UCSD-AML1 (cell line): Measurements from ENCODE around the gene ACSL6.

Source experiments
- DNase-seq: peaks from one replicate; lab custom pipeline; 2025; ENCODE audit not compliant: unreplicated experiment; lab: John Stamatoyannopoulos, UW

ACSL6 gene

DNA sequence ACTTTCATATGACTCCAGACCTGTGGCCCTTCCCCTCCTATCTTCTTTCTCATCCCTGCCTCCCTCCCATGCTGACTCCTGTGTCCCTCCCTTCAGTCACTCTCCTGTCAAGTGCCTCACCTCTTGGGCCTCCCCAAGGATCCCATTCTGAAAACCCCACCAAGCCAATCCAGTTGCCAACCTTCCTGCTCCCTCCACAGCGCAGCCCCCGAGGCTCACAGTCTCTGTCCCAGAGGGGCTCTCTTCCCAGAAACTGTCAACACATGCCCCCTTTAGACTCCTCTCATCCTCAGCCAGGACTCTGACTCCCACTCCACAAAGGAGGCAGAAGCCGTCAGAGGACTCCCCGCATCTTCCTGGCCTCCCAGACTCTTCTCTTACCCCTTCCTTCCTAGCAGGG is 30.8 kb downstream of the ACSL6 start:
- no peak for DNase-seq

DNA sequence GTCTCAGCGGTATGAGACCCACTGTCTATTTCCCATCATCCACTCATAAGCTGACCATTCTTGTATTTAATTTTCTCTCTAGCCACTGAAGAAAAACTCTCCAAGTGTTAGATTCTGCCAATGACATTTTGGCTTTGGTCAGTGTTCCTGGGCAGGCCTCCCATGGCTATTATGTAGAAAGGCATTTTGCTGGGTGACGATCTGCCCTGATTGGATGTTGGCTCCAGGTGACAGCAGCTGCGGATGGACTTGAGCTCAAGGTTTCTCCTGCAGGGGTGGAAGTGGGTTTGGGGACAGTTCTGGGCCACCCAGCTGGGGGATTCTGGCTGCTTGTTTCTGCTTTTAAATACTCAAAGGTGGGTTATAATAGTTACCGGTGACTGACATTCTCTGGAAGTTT is 31.6 kb downstream of the ACSL6 start:
- DNase-seq: no peak

DNA sequence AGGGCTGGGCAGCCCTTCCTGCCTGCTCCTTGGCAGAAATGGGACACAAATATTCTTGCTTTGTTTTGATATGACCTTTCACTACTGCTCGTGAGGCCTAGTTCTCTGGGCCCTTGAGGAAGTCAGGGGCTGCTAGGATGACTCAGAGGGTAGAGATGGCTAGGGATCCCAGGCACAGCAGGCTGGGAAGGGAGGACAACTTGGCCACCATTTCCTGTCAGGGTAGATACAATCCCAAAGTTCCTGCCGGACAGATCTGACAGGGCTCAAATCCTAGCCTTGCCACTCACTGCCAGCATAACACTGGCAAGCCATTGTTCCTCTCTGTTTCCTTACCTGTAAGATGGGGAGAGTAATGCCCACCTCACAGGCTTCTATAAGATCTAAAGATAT is 34.2 kb downstream of the ACSL6 start:
- no peak for DNase-seq

DNA sequence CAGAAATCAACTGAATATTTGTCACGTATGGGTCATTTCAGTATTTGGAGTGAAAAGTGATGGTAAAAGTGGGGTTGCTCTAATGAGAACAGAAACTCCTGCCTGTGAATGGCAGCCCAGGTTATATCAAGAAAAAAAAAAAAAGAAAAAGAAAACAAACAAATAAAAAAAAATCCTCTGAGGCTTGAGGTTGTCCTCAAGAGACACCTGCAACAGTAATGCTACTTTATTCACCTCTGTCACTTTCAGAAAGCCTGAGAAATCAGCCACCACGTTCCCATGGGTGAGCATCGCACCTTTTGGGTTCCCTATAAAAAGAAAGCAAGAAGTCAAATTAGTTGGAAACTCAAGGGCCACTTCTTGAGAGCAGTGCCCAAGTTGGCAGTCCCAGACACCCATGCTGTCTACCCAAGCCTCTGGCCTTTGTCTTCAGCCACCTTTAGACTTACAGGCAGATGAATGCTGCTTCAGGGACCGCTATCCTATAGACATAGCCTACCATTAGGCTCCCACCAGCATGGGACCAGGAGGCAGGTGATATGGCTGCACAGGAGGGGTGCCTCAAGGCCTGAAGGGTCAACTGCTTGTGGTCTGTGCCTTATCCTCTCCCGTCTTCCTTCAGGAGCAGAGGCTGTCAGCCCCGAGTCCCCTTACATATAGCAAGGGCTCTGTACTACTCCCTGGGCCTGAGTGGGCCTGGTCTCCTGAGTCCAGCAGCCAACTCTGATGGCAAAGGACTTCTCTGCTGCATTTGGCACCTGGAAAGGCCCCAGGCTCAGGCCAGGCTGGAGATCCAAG is 34.8 kb downstream of the ACSL6 start:
- no peak for DNase-seq

- no peak for DNase-seq
Observed at GRCh38 chr5:131974956-131975726, 36.3 kb downstream of the ACSL6 start.

- no peak for DNase-seq
Observed at GRCh38 chr5:131974622-131974955, 36.9 kb downstream of the ACSL6 start.

DNA sequence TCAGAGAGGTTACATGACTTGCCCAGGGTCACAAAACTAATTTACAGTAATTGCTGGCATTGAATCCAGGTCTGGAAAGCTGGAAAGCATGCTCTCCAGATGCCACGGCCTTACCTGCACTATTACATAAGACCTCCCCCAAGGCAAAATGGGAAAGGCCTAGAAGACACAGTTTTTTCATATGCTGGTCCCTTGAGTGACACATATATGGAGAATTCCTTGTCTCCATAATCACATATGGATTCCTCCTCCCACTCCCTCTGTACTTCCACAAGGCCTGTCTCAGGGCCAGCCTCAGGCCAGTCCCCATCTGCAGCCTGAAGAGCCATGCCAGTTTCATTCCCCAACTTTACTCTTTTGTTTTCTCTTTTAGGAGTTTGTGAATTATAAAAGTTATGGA is 37.4 kb downstream of the ACSL6 start:
- DNase-seq: no peak

DNA sequence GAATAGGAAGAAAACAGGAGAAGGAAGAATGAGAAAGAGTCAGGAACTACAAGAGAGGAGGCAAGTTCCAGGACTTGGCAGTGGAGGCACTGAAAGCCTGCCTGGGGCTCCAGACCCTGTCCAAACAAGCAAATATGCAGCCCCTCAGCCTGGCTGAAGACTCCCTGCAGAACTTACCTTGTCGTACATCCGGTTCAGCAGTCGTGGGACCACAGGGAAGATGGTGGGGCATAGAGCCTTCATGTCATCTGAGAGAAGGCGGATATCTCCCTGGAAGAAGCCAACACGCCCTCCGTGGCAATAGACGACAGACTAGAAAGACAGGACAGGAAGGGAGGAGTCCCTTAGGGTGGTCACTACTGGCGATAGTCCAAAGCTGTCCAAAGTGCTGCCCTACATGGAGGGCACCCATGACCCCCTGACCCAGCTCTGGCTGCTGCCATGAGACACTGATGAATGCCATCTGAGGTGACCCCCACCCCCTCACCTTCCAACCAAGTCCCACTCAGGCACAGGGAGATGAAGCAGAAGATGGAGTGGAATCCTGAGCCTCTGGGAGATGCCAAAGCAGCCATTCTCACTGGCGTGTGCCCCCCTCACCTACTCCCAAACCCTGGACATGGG is 38.3 kb downstream of the ACSL6 start:
- DNase-seq: no peak

DNA sequence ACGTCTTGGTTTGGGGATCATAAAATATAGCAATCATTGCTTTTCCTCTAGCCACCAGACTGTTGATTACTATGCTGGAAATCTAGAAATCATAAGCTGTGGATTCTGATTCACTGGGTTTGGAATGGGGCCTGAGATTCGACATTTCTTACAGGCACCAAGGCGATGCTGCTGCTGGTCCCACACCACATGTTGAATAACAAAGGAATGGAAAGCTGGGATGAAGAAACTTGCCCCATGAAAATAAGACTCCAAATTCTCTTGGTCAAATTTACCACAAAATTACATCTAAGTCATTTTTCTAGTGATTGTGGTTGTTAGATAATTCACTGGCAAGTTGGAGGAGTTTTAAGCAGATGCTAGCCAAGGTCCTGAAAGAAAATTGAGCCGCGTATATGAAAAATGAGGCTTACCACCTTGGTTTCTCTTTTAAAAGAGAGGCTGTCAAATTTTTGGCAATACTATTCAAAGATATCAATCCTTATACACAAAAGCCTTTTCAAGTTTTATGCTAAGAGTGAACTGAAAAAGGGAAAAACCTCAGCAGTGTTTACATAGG is 43.0 kb downstream of the ACSL6 start:
- DNase-seq: no peak

DNA sequence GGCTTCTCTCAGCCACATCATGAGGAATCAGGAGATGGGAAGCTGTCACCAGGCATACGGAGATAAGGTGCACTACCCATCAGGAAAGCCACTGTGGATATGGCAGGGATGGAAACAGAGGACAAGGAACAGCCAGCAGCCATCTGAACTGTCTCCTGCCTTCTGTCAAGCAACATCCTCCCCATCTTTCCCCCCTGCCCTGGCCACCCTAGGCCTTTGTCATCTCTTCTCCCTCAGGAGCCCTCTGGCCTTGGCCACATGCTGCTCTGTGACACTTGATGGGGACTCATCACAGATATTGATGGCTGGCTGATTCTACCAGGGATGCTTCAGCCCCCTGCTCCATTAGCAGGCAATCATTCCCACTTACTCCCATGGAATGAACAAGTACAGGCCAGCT is 44.9 kb downstream of the ACSL6 start:
- no peak for DNase-seq

DNA sequence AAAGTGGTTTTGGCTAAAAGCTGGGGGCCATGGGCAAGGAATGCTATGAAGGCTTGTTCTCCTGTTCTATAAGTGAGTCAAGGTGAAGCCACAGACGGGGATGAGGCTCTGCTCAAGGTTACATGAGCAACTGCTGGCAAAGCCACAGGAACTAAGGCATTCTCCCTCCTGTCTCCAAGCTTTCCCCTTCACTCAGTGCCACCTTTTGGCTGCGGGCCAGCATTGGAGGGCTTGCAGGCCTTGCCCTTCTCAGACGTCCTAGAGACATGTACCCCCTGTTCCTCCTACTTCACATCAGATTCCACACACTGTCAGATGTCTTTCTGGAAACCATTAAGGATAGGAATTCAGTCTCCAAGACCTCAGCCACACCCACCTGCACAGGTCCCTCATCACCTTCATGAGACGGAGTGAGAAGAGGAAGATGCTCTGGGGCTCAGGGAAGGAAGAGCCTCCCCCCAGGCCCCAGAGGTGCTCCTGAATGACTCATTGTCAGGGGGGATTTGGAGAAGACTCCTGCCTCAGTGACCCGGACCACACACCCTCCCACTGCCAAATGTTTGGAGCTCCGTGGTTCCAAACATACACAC is 45.5 kb downstream of the ACSL6 start:
- DNase-seq: no peak

DNA sequence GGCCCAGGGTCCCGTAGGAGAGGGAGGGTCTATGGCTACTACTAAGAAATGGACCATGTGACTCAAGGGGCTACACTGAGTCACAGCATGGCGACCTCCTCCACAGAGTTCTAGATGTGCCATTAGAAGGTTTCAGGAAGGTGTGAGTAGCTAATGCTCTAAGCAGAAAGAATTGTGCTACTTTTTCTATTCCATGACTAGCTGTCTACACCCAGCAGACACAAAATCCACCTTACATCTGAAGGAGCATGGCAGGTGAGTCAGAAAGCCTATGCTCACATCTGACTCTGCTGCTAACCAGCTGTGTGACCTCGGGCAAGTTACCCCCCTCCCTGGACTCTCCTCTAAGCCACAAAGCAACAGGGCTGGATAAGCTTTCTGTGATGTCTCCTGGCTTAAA is 51.6 kb downstream of the ACSL6 start:
- no peak for DNase-seq

DNA sequence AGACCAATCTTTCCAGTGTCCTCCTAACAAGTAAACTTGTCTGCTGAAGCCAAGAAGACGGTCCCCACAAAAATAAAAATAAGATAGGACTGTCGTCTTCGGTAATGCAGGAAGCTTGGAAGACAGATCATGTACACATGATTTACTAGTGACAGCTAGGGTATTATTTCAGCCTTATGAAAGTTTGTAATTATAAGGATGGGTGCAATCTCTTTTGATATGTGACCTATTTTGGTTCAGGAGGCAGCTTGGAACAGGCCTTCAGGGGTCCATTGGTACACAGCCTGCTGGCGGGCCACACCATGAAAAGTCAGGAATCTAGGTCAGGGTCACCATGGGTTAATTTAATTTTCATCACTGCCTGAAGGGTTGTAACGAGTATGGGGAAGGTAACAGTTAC is 52.3 kb downstream of the ACSL6 start:
- DNase-seq: no peak

DNA sequence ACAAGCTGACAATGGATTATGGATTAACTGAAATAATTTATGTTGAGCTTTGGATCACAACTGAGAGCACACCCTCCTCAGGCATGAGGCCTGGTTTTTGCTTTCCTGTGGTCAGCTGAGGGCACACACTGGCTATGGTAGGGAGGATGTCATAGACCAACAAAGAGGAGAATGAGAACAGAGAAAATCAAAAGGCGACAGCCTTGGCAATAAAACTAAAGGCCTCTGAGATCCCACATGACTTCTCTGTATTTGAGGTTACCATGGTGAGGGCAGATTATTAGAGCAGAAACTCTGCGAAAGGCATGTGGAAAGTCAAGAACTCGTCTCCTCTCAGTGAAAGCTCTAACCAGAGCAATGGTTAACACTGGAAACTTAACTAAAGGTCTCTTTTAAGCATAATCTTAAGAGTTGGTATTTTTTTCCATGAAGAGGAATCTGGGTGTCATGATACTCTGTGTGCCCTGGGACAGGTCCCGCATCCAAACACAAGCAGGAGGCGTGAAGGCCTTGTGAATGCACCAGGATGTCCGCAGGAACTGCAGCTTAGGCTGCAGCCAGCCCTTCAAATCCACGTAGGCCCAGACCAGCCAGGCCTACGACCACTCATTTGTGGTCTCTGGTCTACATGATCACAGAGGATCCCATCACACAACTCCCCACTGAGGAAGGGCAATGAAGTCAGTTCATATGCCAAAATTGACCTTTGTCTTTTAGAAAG is 53.6 kb downstream of the ACSL6 start:
- DNase-seq: no peak

DNA sequence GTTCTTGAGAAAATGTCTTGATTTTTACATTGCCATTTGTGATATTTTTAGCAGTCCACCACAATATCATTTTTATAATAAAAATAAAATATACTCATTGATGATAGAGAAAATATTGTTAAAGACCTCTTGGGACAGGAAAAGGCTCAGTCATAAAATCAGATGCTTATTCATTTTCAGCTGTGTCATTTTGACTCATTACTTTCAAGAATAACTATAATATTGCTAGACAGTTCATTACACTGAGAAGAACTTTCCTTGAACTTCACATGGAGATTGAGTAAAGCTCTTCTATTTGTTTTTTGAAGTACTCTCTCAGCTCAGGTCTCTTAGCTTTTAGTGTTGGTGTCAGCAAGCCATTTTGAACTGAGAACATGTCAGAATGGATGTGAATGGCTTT is 57.5 kb downstream of the ACSL6 start:
- DNase-seq: no peak

- no peak for DNase-seq
Observed at GRCh38 chr5:131952301-131952857, 59.1 kb downstream of the ACSL6 start.

DNA sequence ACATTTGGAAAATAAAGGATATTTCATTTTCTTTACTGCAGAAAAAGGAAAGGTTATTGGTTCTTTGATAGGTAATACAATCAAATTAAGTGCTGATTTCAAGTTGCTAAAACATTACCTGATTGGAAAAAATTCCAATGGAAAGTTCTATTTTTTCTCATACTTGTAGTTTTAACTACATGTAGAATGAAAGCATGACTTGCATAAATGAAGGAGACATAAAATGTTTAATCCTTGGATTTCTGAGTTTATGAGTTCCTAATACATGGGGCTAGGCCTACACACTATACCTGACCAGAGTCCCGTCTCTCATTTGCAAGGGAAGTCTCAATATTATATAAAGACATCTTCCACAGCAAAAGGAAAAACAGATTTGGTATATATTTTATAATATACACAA is 60.8 kb downstream of the ACSL6 start:
- DNase-seq: no peak

DNA sequence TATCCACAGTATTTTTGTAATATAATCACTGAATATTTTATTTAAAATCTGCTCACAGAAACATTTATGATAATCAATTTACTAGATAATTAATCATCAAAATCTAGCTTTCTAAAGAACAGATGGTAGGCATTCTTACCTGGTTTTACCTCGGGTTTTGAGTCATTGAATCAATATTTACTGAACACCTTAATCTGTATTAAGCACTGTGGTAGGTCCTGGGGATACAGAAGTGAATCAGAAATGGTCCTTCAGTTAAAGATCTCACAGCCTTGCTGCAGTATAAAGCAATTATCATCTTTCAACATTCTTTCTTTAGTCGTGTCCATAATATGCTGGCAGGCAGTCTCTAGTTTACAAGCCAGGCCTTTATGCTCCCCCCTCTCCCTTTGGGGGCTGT is 64.0 kb downstream of the ACSL6 start:
- DNase-seq: no peak

GRCh38 chr5:131945551-131946168 is 65.8 kb downstream of the ACSL6 start, which contains the start of gene MEIKIN:
MEIKIN (minus strand) TSS chr5:131945663; CDS start chr5:131945505, 158 bp downstream.
- no peak for DNase-seq
